HG02642 (cell line): ENCODE data around the gene FARP1.
A peak's percentile ranks its signal among the peaks of the same experiment; 100 is the strongest.

Experiments used
- ATAC-seq: cut with Tn5 transposase; IDR thresholded peaks from one replicate; pipeline ENCODE4 v1.9.1; 2021; ENCODE audit warnings: mild to moderate bottlenecking; ENCODE audit not compliant: unreplicated experiment, poor library complexity

The FARP1 gene

DNA sequence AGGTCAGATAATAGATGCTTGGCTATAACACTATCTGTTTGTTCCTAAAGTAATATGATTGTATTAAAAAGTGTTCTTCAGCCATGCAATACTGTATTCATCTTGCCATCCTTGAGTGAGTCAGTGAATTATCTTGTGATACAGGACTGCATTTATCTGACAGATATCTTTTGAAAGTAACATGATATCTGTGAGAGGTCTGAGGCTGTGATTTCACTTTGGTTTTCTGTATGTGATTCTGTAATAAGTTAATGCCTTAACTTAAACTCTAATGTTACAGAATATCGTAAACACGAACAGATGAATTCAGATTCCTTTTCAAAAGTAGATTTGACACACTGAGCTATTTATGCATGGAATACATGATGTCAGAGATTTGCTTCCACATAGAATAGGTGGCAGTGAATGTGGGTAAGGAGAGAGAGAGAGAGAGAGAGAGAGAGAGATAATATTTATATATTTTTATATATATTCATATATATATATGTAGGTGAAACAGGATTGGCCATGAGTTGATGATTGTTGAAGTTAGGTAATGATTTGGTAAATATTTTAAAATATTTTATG lies 132.1 kb downstream of the FARP1 start:
- ATAC-seq, result no peak

GRCh38 chr13:98275681-98276171 lies 132.8 kb downstream of the FARP1 start:
- ATAC-seq, result no peak

GRCh38 chr13:98276486-98276885 lies 133.6 kb downstream of the FARP1 start:
- no peak for ATAC-seq

- ATAC-seq, result no peak
Measured at GRCh38 chr13:98278068-98278724, 135.3 kb downstream of the FARP1 start.

- ATAC-seq, result peak; percentile 71
Measured at GRCh38 chr13:98279473-98280175, 136.7 kb downstream of the FARP1 start.

- no peak for ATAC-seq
Measured at GRCh38 chr13:98280176-98280510, 137.2 kb downstream of the FARP1 start.

GRCh38 chr13:98284679-98285078 lies 141.8 kb downstream of the FARP1 start:
- no peak for ATAC-seq

DNA sequence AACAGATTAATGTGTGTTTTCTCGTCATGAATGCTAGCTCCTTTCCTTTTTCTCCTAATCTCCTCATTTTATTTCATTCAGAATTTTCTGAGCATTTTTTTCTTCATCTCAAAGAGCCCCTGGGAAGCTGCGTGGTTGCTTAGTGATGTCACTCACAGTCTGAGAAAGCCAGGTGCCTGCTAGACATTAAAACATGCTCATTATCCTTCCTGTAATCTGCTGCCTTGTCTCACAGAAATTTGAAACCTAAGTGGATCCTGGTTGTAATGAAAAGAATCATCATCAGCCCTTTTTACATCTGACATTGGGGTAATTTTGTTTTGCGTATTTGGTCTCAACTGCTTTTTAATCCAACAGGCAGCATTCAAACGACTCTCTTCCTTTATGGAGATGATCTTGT lies 142.4 kb downstream of the FARP1 start:
- no peak for ATAC-seq

GRCh38 chr13:98285852-98286594 lies 143.1 kb downstream of the FARP1 start:
- ATAC-seq, result no peak

DNA sequence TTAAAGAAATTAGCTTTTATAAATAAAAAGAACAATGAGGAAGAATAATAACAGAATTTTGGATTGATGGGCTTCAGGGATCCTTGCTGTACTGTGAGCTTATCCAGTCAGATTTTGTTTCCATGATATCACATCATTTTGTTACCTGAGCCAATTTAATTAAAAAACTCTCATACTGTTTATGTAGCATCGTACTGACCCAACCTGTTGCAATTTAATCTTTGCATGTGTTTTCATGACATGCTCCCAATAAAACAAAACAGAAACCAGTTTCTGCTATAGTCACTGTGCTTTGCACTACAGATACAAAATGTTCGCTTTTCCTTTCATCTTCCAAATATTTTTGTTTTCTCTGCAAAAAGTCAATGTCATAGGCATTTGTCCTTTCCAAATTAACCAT lies 143.9 kb downstream of the FARP1 start:
- ATAC-seq, result no peak

- ATAC-seq, result no peak
Measured at GRCh38 chr13:98288211-98288610, 145.3 kb downstream of the FARP1 start.

GRCh38 chr13:98289339-98289945 lies 146.5 kb downstream of the FARP1 start:
- no peak for ATAC-seq

DNA sequence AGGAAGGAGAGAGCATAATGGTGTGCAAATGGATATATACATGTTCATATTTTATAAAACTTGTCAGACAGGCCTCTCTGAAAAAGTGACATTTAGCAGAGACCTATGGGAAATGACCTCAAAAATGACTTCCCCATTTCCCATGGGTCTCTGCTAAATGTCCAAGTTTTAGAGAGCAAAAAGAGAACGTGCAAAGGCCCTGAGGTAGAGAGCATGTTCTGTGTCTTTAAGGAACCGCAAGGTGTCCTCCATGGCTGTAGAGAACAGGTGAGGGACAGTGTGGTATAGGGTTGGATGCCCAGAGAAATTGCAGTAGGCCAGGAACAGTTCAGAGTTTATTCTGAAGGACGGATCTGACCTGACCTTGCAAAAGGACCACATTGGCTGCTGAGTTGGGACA lies 147.4 kb downstream of the FARP1 start:
- ATAC-seq, result no peak

DNA sequence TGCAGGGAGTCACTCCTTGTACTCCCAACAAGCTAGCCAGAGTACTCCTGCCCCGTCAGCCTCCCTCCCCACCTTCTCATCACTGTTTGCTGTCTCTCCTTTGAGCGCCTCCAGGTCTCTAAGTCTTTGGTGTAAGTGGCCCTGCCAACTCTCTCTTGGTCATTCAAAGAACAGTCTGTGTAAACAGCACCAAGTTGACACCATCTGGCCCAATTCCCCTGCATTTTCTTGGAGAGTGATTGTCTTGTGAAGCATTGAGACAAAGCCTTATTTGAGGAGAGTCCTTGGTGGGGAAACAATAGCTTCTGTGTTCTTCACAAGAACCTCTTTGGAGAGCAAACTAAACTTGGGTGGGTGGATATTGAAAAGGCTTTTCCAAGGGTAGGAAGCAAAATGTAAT lies 148.8 kb downstream of the FARP1 start:
- ATAC-seq, result no peak

DNA sequence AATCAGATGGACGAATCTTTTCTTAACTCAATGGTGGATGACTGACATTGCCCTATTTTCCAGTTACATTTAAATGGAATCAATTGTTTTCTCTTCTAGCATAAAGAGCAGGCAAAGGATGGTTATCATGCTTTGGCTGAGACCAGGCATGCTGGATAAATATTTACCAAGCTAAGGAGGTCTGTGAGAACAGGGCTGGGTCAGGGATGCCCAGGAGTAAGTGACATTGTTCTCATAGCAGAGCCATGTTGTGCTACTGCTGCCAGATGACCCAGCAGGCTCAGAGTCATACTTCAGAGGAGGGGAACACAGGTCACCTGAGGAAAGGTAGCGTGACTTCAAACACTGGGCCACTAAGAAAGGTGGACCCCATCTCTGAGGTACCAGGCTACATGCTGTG lies 150.2 kb downstream of the FARP1 start:
- ATAC-seq, result no peak

DNA sequence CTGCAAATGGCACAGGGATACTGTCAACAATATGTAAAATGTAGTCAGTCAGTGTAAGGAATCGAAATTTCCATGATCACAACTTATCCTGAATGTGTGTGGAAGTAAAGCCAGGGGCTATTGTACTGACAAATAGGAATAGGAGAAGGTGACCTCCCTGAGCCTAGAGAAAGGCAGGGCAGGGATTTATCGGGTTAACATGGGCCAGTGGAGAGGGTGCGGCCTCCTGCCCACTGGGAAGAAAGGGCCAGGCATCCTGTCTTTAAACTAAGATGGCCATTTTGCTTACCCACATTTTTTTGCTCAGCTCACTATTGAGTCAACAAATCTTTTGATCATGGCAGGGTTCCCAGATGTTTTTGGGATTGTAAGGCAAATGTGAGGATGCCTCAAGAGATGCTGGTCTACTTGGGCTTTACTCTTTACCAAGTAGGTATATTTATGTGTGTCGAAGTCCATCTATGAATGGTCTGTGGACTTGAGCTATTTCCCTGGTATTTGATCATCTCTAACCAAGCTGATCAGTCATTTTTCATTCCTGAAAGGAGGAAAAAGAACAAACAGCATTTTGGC lies 150.8 kb downstream of the FARP1 start:
- ATAC-seq, result no peak

DNA sequence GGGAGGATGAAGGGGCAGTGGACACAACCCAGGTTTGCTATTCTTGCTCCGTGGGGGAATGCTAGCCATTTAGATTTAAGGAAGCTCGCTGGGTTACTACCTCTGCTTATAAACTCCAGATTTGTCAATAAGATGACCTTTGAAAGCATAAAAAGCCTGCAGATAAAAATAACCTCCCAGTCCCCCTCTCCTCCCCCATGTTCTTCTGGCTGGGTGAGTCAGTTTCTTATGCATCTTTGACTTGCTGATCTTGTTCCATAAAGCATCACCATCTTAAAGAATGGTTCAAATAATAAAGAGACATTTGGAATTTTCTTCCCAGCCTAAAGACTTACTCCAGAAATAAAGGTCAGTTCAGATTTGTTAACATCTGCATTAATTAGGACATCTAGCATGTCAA lies 152.5 kb downstream of the FARP1 start:
- ATAC-seq, result no peak

- ATAC-seq, result no peak
Measured at GRCh38 chr13:98297051-98297450, 154.2 kb downstream of the FARP1 start.

DNA sequence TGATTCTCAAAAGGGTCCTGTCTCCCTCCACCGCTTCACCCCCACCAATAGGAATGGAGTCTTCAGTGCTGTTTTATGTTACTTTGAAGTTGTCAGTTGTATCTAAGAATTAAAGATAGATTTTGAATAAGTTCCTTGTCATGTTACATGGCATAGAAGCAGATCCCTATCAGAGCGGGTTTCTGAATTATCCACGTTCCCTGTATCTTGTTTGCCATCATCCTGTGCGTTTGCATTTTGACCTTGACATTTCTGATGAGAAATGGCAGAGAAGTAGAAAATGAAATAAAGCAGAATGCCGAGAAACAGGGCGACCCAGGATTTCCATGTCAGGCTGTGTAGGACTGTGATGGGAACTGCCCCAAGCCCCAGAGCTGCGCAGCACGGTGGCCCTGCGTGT lies 154.9 kb downstream of the FARP1 start:
- ATAC-seq, result no peak

GRCh38 chr13:98298599-98298998 lies 155.7 kb downstream of the FARP1 start:
- ATAC-seq, result no peak
